T follicular helper cell (primary cell): ENCODE measurements around the gene OR5K4.
"Not testable (repeated sequence)": the region's sequence is repeated elsewhere in the genome, so short reads cannot be mapped to it uniquely, and the experiment has no call there.

Source experiments
- DNase-seq: peaks from one replicate; pipeline ENCODE4 v3.0.0-alpha.2; 2020; ENCODE audit warnings: low read depth

OR5K4 gene

DNA sequence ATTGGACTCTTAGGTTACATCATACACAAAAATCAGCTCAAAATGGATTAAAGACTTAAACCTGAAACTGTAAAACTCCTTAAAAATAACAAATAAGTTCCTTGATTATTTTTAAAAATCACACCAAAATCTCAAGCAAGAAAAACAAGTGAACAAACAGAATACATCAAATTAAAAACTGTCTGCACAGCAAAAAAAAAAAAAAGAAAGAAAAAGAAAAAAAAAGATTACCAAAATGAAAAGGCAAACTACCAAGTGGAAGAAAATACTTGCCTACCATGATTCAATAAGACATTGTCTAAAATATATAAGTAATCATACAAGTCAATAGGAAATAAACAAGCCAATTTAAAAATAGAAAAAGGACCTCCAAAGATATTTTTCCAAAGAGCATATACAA, 17.5 kb downstream of the OR5K4 start:
- DNase-seq: no peak

DNA sequence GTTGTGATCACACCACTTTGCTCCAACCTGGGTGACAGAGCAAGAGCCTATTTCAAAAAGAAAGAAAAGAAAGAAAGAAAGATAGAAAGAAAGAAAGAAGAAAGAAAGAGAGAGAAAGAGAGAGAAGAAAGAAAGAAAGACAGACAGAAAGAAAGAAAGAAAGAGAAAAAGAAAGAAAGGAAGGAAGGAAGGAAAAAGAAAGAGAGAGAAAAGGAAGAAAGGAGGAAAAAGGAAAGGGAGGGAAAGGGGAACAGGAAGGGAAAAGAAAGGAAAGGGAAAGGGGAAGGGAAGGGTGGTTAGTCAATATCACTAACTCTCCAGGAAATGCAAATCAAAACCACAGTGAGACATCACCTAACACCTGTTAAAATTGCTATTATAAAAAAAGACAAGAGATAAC, 18.2 kb downstream of the OR5K4 start:
- no peak for DNase-seq

DNA sequence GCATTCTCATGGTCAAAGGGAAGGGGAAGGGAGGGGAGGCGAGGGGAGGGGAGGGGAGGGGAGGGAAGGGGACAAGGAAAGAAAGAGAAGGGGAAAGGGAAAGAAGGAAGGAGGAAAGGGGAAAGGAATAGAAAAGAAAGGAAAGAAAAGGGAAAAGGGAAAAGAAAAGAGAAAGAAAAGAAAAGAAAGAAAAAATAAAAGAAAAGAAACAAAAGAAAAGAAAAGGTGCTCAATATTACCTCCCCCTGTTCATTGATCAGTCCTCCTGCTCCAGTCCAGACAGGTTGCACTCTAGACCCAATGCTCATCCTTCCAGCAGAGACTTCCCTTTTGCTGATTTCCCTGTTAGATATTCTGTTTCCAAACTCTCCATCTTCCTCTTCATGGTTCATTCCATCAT, 18.8 kb downstream of the OR5K4 start:
- DNase-seq: no peak

DNA sequence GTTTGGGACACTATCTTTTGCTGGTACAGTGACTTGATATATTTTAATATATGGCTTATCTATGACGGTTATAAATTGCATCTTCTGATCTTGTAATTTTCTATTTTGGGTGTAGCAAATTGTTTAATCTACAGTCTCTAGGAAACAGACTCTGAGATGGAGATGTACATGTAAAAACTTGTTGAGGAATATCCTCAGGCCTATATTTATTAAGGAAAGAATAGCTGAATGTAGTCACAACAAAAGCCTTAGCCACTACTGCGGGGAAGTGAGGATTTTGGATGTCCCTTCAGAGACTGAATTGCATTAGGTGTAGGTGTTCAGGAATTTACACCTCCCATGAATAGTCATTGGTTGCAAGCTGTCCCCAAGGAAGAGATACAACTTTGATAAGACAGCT, 23.0 kb downstream of the OR5K4 start:
- DNase-seq: no peak

DNA sequence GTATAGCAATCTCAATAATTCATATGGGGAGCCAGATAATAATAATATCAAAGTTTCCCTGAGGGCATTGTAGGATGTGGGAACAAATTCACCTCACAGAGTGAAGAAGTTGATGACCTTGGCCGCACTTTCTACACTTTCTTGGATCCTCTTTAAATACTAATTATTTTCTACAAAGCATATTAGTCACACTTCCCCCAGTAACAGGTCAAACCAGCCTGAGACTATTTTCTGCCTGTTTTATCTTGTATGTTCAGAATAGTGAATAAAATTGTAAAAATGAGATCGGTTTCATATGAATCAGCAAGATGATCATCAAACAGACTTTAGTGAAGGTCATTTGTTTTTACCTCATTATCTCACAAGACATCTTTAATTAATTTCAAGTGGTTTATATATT, 34.5 kb downstream of the OR5K4 start:
- DNase-seq: no peak

DNA sequence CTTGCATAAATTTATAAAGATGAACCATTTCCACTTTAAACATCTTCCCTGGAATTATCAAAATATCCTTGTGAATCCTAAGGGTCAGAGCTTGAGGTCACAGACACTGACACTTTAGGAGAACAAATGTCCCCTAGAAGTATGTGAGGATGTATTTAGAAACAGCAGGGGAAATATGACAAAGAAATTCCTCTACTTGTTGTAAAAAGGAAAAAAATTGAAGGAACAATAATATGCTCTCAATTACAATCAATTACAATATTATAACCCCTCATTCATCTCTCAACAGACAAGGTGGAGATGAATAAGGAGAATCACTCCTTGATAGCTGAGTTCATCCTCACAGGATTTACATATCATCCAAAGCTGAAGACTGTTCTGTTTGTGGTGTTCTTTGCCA, 36.7 kb downstream of the OR5K4 start, which contains the start of gene OR5K3:
Gene OR5K3 (plus strand): TSS at position 301 of the 400 bp plus-strand sequence. CDS start 0 bp downstream, at position 301.
- DNase-seq: no peak

DNA sequence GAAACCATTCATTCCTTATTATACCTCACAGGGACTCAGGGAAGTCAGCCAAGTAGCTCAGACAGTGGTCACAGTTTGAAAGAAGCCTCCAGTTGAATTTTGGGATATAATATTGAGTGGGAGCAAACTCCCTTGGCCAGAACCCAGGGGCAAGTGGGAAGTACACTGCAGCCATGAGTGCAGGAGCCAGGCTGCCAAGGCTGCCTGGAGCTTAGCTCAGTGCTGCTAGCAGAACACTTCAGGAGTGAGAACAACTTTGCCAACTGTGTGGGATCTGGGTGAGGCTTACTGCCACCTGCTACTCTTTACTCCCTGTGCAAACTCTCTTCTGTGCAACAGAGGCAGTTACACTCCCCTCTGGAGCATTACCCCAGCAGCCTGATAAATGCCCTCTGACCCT, 41.4 kb downstream of the OR5K4 start:
- DNase-seq: no peak

DNA sequence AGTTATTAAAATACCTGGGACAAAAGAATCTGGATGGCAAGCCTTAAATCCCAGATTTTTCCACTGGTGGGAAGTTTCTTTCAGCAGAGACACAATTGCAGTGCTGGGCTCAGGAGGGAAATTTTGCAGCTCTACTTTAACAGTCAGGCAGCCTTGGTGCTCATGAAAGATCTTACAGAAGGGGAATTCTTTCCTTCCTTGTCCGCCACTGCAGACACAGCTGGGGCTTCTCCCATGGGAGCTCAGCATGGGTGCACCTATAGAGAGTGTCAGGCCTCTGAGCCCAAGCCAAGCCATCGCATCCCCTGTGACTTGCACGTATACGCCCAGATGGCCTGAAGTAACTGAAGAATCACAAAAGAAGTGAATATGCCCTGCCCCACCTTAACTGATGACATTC, 42.8 kb downstream of the OR5K4 start:
- not testable (repeated sequence) for DNase-seq

DNA sequence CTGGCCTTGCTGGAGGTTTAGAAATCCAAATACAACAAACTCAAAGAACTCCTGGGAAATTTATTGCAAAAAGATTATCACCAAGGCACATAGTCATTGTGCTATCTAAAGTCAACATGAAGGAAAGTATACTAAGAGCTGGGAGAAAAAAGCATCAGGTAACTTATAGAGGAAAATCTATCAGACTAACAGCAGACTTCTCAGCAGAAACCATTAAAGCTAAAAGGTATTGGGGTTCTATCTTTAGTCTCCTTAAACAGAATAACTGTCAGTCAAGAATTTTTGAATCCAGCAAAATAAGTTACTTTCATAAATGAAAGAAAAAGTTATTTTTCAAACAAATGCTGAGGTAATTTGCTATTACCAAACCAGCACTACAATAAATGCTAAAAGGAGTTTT, 44.9 kb downstream of the OR5K4 start:
- no peak for DNase-seq

DNA sequence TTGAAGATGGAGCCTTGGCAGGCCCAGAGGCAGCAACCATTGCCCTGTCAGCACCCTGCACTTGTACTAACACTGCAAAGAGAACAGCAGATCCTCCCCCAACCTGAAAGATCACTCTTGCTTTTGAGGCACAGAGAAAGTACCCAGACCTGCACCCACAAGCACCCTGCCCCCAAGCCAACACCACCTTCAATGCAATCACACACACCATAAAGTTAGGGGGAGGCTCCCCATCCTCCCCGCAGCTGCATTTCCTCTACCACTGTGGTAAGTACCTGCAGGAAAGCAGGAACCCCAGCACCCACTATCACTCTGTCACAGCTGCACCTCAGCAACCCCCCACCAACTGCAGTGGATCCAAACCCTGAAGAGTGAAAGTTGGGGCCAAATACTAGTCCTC, 48.9 kb downstream of the OR5K4 start:
- DNase-seq: no peak

DNA sequence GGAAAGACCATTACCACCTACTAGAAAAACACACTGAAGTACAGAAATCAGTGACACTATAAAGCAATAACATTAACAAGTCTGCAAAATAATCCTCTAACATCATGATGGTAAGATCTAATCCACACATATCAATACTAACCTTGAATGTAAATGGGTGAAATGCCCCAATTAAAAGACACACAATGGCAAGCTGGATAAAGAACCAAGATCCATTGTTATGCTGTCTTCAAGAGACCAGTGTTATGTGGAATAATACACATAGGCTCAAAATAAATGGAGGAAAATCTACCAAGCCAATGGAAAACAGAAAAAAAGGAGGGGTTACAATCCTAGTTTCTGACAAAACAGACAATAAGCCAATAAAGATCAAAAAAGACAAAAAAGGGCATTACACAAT, 50.4 kb downstream of the OR5K4 start:
- no peak for DNase-seq
